ENCODE results near the gene BBOF1. TPM values are rescaled to one million over a fixed set of nuclear protein-coding genes. Genes with fewer than 3 reads are reported as not detected.
A peak's percentile ranks its signal among the peaks of the same experiment; 100 is the strongest.

BBOF1 gene
- total RNA-seq, 1 donor from 2014 or later, result 2.1 TPM

DNA sequence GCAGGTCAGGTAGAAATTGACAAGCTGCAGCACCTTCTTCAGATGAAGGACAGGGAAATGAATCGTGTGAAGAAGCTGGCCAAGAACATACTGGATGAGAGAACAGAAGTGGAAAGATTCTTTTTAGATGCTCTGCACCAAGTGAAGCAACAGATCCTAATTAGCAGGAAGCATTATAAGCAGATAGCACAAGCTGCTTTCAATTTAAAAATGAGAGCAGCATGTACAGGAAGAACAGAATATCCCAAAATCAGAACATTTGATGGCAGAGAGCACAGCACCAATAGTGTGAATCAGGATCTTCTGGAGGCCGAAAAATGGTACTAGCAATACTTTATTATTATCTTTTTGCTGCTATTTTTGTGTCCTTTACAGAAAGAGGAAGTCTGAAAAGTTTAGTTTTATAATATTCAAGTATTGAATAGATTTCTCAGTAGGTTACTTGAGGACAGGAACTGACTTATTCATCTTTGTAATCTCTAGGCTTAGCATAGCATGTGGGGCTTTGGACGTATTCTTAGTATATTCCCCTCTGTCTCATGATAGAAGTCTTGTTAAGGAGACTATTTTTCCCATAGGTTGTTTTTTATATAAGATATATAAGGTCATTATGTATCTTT is 30.8 kb downstream of the BBOF1 start:
- Histone ChIP-seq H3K4me3 (ENCODE audit: low read length in 3 of 3) (no peak overlapping the region), H3K36me3 (ENCODE audit: control insufficient read depth in 3 of 3, insufficient read depth in 3 of 3, low read length in 3 of 3) (peaks cover 0 to 3% (median 0%) of the 10 kb centered on the region in 3 donors), H3K27me3 (ENCODE audit: control insufficient read depth in 3 of 3, insufficient read depth in 3 of 3, low read length in 3 of 3) (no peaks in the 10 kb centered on the region)

DNA sequence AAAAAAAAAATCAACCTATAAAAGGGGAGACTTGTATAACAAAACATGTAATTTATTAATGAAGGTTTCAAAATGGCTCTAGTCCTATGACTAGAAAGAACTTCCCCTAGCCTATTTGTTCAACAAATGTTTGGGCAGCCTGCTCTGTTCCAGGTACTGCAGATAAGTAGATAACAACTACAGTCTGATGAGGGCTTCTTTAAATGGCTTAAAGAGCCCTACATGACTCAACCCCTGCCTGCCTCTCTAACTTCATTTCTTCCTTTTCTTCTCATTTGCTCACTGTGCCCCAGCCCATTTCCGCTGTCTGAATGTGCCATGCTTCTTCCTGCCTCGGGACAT is 43.6 kb downstream of the BBOF1 start:
- Histone ChIP-seq H3K9ac (ENCODE audit: low read depth in 1 of 3, low read length in 3 of 3) (no peak overlapping the region), H3K4me1 (ENCODE audit: control insufficient read depth in 3 of 3, insufficient read depth in 3 of 3, low read length in 3 of 3) (no peaks in the 10 kb centered on the region), H3K4me3 (ENCODE audit: low read length in 3 of 3) (no peak overlapping the region), H3K27me3 (ENCODE audit: control insufficient read depth in 3 of 3, insufficient read depth in 3 of 3, low read length in 3 of 3) (no peaks in the 10 kb centered on the region), H3K36me3 (ENCODE audit: control insufficient read depth in 3 of 3, insufficient read depth in 3 of 3, low read length in 3 of 3) (peaks cover 24 to 47% (median 45%) of the 10 kb centered on the region in 3 donors), H3K27ac (ENCODE audit: low read depth, low read length) (no peak overlapping the region), H3K9me3 (ENCODE audit: control insufficient read depth in 3 of 3, low read length in 3 of 3) (no peaks in the 10 kb centered on the region)

More for the DNA sequence above, 30.8 kb downstream of the BBOF1 start:
- no peaks in the 10 kb centered on the region for H3K4me1 ChIP-seq (ENCODE audit: control insufficient read depth in 3 of 3, insufficient read depth in 3 of 3, low read length in 3 of 3)
- H3K27ac ChIP-seq (ENCODE audit: low read depth, low read length), result no peak overlapping the region
- no peaks in the 10 kb centered on the region for H3K9me3 ChIP-seq (ENCODE audit: control insufficient read depth in 3 of 3, low read length in 3 of 3)
- H3K9ac ChIP-seq (ENCODE audit: low read depth in 1 of 3, low read length in 3 of 3), result no peak overlapping the region

DNA sequence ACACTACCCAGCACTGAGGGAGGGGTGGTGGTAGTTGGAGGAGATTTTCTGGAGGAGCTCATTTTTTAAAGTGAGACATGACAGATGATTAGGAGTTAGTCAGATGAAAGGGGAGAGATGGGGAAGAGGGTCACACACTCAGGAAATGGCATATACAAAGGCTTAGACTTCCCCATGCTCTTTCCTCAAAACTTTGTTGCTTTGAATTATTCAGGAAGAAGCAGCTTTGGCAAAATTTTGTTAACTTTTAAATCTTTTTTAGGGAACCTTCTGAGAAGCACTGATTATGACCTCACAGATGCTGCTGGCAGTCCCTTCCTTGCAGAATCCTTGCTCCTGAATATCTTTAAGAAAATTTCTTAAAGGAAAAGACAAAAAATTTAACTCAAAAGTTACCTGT is 45.3 kb downstream of the BBOF1 start:
- Histone ChIP-seq H3K27ac (ENCODE audit: low read depth, low read length) (no peak overlapping the region), H3K27me3 (ENCODE audit: control insufficient read depth in 3 of 3, insufficient read depth in 3 of 3, low read length in 3 of 3) (no peaks in the 10 kb centered on the region), H3K36me3 (ENCODE audit: control insufficient read depth in 3 of 3, insufficient read depth in 3 of 3, low read length in 3 of 3) (peaks cover 21 to 47% (median 45%) of the 10 kb centered on the region in 3 donors), H3K4me1 (ENCODE audit: control insufficient read depth in 3 of 3, insufficient read depth in 3 of 3, low read length in 3 of 3) (no peaks in the 10 kb centered on the region), H3K4me3 (ENCODE audit: low read length in 3 of 3) (no peak overlapping the region), H3K9ac (ENCODE audit: low read depth in 1 of 3, low read length in 3 of 3) (no peak overlapping the region), H3K9me3 (ENCODE audit: control insufficient read depth in 3 of 3, low read length in 3 of 3) (no peaks in the 10 kb centered on the region)

DNA sequence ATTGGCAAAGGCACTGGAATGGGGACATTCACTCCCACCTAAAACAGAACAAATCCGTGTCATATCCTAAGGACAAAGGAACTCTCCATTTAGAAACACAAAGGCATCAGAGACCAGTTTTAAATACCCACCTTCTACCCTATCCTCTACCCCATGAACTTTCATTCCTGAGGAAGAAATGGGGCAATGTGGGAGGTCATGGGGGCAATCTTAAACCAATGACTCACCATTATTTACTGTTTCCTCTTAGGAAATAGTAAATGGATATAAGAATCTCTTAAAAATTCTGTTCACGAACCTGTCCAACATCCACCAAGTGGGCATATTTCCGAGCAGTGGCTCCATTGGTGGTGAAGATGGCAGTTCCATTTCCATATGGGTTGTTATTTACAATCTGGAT is 45.7 kb downstream of the BBOF1 start:
- Histone ChIP-seq H3K4me1 (ENCODE audit: control insufficient read depth in 3 of 3, insufficient read depth in 3 of 3, low read length in 3 of 3) (no peaks in the 10 kb centered on the region), H3K9me3 (ENCODE audit: control insufficient read depth in 3 of 3, low read length in 3 of 3) (no peaks in the 10 kb centered on the region), H3K9ac (ENCODE audit: low read depth in 1 of 3, low read length in 3 of 3) (no peak overlapping the region), H3K27ac (ENCODE audit: low read depth, low read length) (no peak overlapping the region), H3K36me3 (ENCODE audit: control insufficient read depth in 3 of 3, insufficient read depth in 3 of 3, low read length in 3 of 3) (peaks cover 21 to 44% (median 44%) of the 10 kb centered on the region in 3 donors), H3K27me3 (ENCODE audit: control insufficient read depth in 3 of 3, insufficient read depth in 3 of 3, low read length in 3 of 3) (no peaks in the 10 kb centered on the region), H3K4me3 (ENCODE audit: low read length in 3 of 3) (no peak overlapping the region)

DNA sequence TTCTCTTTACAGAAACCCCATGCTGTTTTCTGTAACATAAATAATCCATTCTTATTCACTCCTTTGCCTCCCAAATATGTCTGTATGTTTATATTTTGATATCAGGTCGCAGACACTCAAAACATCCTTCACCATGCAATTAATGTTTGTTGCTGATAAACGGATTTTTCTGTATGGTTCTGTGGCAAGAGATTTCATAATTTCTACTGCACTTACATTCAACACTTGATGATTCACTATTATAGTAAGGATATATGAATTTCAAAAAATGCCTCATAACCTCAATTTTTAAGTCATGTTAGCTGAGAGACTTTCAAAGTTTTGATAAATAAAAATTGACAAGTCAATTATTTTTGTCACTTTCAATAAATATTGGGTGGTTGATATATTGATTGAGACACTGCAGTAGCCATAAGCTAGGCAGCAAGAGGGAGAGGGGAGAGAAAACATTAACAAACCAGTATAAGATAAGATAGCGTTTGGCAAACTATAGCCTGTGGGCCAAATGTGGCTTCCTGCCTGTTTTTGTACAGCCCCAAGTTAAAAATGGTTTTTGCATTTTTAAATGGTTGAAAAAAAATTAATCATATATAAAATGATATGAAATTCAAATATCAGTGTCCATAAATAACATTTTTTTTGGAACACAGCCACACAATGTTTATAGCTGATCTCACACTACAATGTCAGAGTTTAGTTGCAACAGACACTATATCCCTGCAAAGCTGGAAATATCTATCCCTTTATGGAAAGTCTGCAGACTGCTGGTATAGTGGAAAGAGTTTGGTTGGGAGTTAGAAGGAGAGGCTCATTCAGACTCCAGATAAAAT is 46.8 kb downstream of the BBOF1 start:
- Histone ChIP-seq H3K9me3 (ENCODE audit: control insufficient read depth in 3 of 3, low read length in 3 of 3) (no peaks in the 10 kb centered on the region), H3K4me1 (ENCODE audit: control insufficient read depth in 3 of 3, insufficient read depth in 3 of 3, low read length in 3 of 3) (no peaks in the 10 kb centered on the region), H3K9ac (ENCODE audit: low read depth in 1 of 3, low read length in 3 of 3) (no peak overlapping the region), H3K27ac (ENCODE audit: low read depth, low read length) (no peak overlapping the region), H3K4me3 (ENCODE audit: low read length in 3 of 3) (no peak overlapping the region), H3K27me3 (ENCODE audit: control insufficient read depth in 3 of 3, insufficient read depth in 3 of 3, low read length in 3 of 3) (no peaks in the 10 kb centered on the region), H3K36me3 (ENCODE audit: control insufficient read depth in 3 of 3, insufficient read depth in 3 of 3, low read length in 3 of 3) (peaks cover 17 to 52% (median 45%) of the 10 kb centered on the region in 3 donors)

DNA sequence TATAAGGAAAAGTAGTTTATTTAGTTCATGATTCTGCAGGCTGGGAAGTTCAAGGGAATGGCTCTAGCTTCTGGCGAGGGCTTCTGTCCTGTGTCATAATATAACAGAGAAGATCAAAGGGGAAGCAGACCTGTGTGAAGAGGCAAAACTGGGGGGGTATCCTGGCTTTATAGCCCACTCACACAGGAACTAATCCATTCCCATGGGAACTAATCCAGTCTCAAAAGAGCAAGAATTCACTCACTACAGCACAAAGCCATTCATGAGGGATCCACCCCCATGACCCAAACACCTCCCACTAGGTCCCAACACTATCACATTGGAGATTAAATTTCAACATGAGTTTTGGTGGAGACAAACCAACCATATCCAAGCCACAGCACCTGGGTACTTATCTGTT is 58.3 kb downstream of the BBOF1 start:
- H3K4me3 ChIP-seq (ENCODE audit: low read length in 3 of 3), result no peak overlapping the region
- peaks cover 0 to 3% (median 0%) of the 10 kb centered on the region in 3 donors for H3K4me1 ChIP-seq (ENCODE audit: control insufficient read depth in 3 of 3, insufficient read depth in 3 of 3, low read length in 3 of 3)
- H3K27ac ChIP-seq (ENCODE audit: low read depth, low read length), result no peak overlapping the region
- no peaks in the 10 kb centered on the region for H3K9me3 ChIP-seq (ENCODE audit: control insufficient read depth in 3 of 3, low read length in 3 of 3)
- H3K9ac ChIP-seq (ENCODE audit: low read depth in 1 of 3, low read length in 3 of 3), result no peak overlapping the region
- H3K36me3 ChIP-seq (ENCODE audit: control insufficient read depth in 3 of 3, insufficient read depth in 3 of 3, low read length in 3 of 3), result peaks cover 2 to 3% (median 3%) of the 10 kb centered on the region in 3 donors
- no peaks in the 10 kb centered on the region for H3K27me3 ChIP-seq (ENCODE audit: control insufficient read depth in 3 of 3, insufficient read depth in 3 of 3, low read length in 3 of 3)

DNA sequence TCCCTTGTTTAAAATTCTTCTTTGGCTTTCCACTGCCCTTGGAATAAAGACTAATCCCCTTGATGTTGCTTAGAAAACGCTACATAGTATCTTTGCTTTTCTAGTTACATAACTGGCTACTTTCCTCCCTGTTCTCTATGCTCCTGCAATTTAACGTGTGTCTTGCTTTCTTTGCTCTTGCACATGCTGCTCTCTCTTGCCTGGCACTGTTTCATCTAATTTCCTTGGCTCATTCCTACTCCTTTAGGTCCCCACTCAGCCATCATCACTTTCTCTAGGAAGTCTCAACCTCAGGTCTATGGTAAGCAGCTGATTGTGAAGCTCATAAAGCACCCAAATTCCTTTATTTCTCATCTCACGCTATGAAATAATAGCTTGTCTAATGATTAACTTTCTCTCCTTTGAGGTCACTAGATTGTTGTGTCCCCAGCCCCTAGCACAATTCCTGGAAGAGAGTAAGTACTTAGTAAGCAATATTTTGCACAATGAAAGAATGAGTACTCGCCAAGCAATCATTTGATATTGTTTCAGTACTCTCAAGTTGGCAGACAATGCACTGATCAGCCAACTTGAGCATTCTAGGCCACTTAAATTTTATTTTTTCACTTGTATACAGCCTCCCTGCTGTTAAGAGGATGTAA is 61.8 kb downstream of the BBOF1 start:
- Histone ChIP-seq H3K9me3 (ENCODE audit: control insufficient read depth in 3 of 3, low read length in 3 of 3) (no peaks in the 10 kb centered on the region), H3K9ac (ENCODE audit: low read depth in 1 of 3, low read length in 3 of 3) (no peak overlapping the region), H3K36me3 (ENCODE audit: control insufficient read depth in 3 of 3, insufficient read depth in 3 of 3, low read length in 3 of 3) (no peaks in the 10 kb centered on the region), H3K27ac (ENCODE audit: low read depth, low read length) (no peak overlapping the region), H3K4me1 (ENCODE audit: control insufficient read depth in 3 of 3, insufficient read depth in 3 of 3, low read length in 3 of 3) (peaks cover 15 to 26% (median 16%) of the 10 kb centered on the region in 3 donors), H3K4me3 (ENCODE audit: low read length in 3 of 3) (no peak overlapping the region), H3K27me3 (ENCODE audit: control insufficient read depth in 3 of 3, insufficient read depth in 3 of 3, low read length in 3 of 3) (no peaks in the 10 kb centered on the region)

DNA sequence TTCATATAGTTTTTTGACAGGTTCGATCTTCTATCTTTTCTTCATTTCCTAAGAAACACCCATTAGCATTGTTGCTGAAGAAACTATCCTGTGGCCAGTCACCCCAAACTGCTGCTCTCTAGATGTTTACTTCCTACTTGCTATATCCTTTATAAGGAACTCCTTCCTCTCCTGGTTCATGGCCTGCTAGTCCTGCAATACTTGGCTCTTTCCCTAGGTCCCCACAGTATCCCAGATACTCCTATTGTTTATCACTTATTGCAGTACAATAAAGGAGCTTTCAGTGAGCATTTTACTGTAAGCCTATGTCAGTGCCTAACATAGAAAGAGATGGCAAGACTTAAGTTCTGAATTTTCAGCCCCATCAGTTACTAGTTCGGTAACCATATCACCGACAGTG is 62.3 kb downstream of the BBOF1 start:
- Histone ChIP-seq H3K4me1 (ENCODE audit: control insufficient read depth in 3 of 3, insufficient read depth in 3 of 3, low read length in 3 of 3) (peaks cover 18 to 31% (median 21%) of the 10 kb centered on the region in 3 donors), H3K9ac (ENCODE audit: low read depth in 1 of 3, low read length in 3 of 3) (no peak overlapping the region), H3K27ac (ENCODE audit: low read depth, low read length) (no peak overlapping the region), H3K4me3 (ENCODE audit: low read length in 3 of 3) (no peak overlapping the region), H3K9me3 (ENCODE audit: control insufficient read depth in 3 of 3, low read length in 3 of 3) (no peaks in the 10 kb centered on the region), H3K36me3 (ENCODE audit: control insufficient read depth in 3 of 3, insufficient read depth in 3 of 3, low read length in 3 of 3) (no peaks in the 10 kb centered on the region), H3K27me3 (ENCODE audit: control insufficient read depth in 3 of 3, insufficient read depth in 3 of 3, low read length in 3 of 3) (no peaks in the 10 kb centered on the region)

DNA sequence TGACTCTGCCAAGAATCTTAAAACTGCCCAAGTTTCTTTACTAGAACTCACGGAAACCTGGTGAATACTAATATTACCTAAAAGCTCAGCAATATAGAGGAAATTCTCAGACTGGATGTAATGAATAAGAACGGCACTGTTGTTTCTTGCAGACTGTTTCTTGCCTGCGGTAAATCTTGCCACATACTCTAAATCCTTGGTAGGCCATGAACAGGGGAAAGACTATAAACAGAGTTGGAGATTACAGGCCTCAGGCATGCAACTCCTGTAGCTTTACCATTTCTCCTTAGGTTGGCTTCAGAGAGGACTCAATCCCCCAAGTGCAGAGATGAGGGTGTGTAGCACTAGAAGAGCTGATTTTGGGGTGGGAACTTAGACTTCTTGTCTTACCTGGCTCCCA is 64.0 kb downstream of the BBOF1 start:
- no peaks in the 10 kb centered on the region for H3K36me3 ChIP-seq (ENCODE audit: control insufficient read depth in 3 of 3, insufficient read depth in 3 of 3, low read length in 3 of 3)

DNA sequence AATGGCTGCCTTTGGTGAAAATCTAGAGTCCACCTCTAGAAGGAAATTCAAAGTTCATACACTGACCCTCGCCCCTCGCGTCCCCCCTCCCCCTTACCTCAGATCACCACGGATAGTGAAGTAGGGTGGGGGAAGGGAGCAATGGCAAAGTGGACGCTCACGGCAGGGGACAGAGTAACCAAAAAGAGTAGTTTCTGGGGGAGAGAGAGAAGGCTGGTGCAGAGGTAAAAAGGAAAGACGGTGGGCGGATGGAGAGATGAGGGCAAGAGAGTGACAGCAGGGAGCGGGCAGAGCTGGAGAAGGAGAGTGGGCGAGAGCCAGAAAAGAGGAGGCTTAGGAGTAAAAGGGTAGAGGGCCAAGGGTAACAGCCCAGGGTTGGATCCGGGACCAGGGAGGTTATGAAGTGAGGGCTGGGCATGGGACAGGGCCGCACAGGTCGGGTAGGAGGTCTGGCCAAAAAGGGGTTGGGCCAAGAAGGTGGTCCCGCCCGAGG is 64.7 kb downstream of the BBOF1 start:
- H3K36me3 ChIP-seq (ENCODE audit: control insufficient read depth in 3 of 3, insufficient read depth in 3 of 3, low read length in 3 of 3), result no peaks in the 10 kb centered on the region
- H3K27ac ChIP-seq (ENCODE audit: low read depth, low read length), result peak overlapping the region; percentile 97
- peak overlapping the region; percentile 94 to 99 (median 97) for H3K4me3 ChIP-seq (ENCODE audit: low read length in 3 of 3)
- H3K9ac ChIP-seq (ENCODE audit: low read depth in 1 of 3, low read length in 3 of 3), result peak overlapping the region; percentile 91 to 98 (median 95)
- H3K9me3 ChIP-seq (ENCODE audit: control insufficient read depth in 3 of 3, low read length in 3 of 3), result no peaks in the 10 kb centered on the region
- no peaks in the 10 kb centered on the region for H3K27me3 ChIP-seq (ENCODE audit: control insufficient read depth in 3 of 3, insufficient read depth in 3 of 3, low read length in 3 of 3)
- H3K4me1 ChIP-seq (ENCODE audit: control insufficient read depth in 3 of 3, insufficient read depth in 3 of 3, low read length in 3 of 3), result peaks cover 18 to 33% (median 22%) of the 10 kb centered on the region in 3 donors

More for the DNA sequence above, 64.0 kb downstream of the BBOF1 start:
- no peaks in the 10 kb centered on the region for H3K27me3 ChIP-seq (ENCODE audit: control insufficient read depth in 3 of 3, insufficient read depth in 3 of 3, low read length in 3 of 3)
- peaks cover 18 to 33% (median 22%) of the 10 kb centered on the region in 3 donors for H3K4me1 ChIP-seq (ENCODE audit: control insufficient read depth in 3 of 3, insufficient read depth in 3 of 3, low read length in 3 of 3)
- H3K4me3 ChIP-seq (ENCODE audit: low read length in 3 of 3), result peak overlapping the region in 2 of 3 donors; percentile 97 to 99
- no peaks in the 10 kb centered on the region for H3K9me3 ChIP-seq (ENCODE audit: control insufficient read depth in 3 of 3, low read length in 3 of 3)
- H3K27ac ChIP-seq (ENCODE audit: low read depth, low read length), result peak overlapping the region; percentile 97
- peak overlapping the region in 2 of 3 donors; percentile 95 to 98 for H3K9ac ChIP-seq (ENCODE audit: low read depth in 1 of 3, low read length in 3 of 3)
